Measurements from ENCODE around the gene SLCO4A1. TPM values are rescaled to one million over a fixed set of nuclear protein-coding genes. Genes with fewer than 3 reads are reported as not detected.
"Not testable (repeated sequence)": the region's sequence is repeated elsewhere in the genome, so short reads cannot be mapped to it uniquely, and the experiment has no call there.

Gene SLCO4A1
- total and polyA plus RNA-seq, 4 donors: 4.7 to 152 (median 42.5) TPM

GRCh38 chr20:62682912-62683517 lies 40.7 kb downstream of the SLCO4A1 start:
- DNase-seq (no peak), ATAC-seq (ENCODE audit: insufficient read depth, low FRiP score) (no peak)
- peaks cover 0 to 4% (median 2%) of the 10 kb centered on the region in 4 donors for H3K9me3 ChIP-seq (ENCODE audit: control insufficient read depth in 4 of 4, insufficient read depth in 3 of 4, low read length in 3 of 4)
- TF ChIP-seq, protein P1, sequence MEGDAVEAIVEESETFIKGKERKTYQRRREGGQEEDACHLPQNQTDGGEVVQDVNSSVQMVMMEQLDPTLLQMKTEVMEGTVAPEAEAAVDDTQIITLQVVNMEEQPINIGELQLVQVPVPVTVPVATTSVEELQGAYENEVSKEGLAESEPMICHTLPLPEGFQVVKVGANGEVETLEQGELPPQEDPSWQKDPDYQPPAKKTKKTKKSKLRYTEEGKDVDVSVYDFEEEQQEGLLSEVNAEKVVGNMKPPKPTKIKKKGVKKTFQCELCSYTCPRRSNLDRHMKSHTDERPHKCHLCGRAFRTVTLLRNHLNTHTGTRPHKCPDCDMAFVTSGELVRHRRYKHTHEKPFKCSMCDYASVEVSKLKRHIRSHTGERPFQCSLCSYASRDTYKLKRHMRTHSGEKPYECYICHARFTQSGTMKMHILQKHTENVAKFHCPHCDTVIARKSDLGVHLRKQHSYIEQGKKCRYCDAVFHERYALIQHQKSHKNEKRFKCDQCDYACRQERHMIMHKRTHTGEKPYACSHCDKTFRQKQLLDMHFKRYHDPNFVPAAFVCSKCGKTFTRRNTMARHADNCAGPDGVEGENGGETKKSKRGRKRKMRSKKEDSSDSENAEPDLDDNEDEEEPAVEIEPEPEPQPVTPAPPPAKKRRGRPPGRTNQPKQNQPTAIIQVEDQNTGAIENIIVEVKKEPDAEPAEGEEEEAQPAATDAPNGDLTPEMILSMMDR (IDR thresholded peaks at IDR 0.05; ENCODE audit: control extremely low read depth, extremely low read depth): no peak
- H3K36me3 ChIP-seq (ENCODE audit: control insufficient read depth in 4 of 4, insufficient read depth in 4 of 4, low read length in 4 of 4): peaks cover 0 to under 1% (median 0%) of the 10 kb centered on the region in 4 donors
- H3K4me3 ChIP-seq: no peak overlapping the region
- WGBS, 2 donors: 89 to 93% methylated on average over 30 of the region's 30 CpGs
- H3K27ac ChIP-seq (ENCODE audit: low read depth in 1 of 2, low read length in 1 of 2): no peak overlapping the region
- peaks cover 0 to 20% (median 10%) of the 10 kb centered on the region in 3 donors for H3K27me3 ChIP-seq (ENCODE audit: control insufficient read depth in 3 of 3, insufficient read depth in 3 of 3, low read length in 2 of 3)
- H3K9ac ChIP-seq (ENCODE audit: insufficient read depth in 1 of 2, low read length in 2 of 2): no peak overlapping the region
- no peaks in the 10 kb centered on the region for H3K4me1 ChIP-seq (ENCODE audit: control insufficient read depth in 5 of 5, insufficient read depth in 5 of 5, low read length in 5 of 5)

GRCh38 chr20:62683660-62684322 lies 41.5 kb downstream of the SLCO4A1 start:
- not testable (repeated sequence) for H3K9ac ChIP-seq (ENCODE audit: insufficient read depth in 1 of 2, low read length in 2 of 2); H3K36me3 ChIP-seq (ENCODE audit: control insufficient read depth in 4 of 4, insufficient read depth in 4 of 4, low read length in 4 of 4); H3K4me1 ChIP-seq (ENCODE audit: control insufficient read depth in 5 of 5, insufficient read depth in 5 of 5, low read length in 5 of 5); ATAC-seq (ENCODE audit: insufficient read depth, low FRiP score); H3K4me3 ChIP-seq; DNase-seq; H3K27ac ChIP-seq (ENCODE audit: low read depth in 1 of 2, low read length in 1 of 2); H3K9me3 ChIP-seq (ENCODE audit: control insufficient read depth in 4 of 4, insufficient read depth in 3 of 4, low read length in 3 of 4)
- WGBS, 2 donors: 81 to 93% methylated on average over 37 to 42 of the region's 52 CpGs
- peaks cover 0 to 20% (median 10%) of the 10 kb centered on the region in 3 donors for H3K27me3 ChIP-seq (ENCODE audit: control insufficient read depth in 3 of 3, insufficient read depth in 3 of 3, low read length in 2 of 3)

- Histone ChIP-seq H3K4me3 (no peak overlapping the region), H3K4me1 (ENCODE audit: control insufficient read depth in 5 of 5, insufficient read depth in 5 of 5, low read length in 5 of 5) (no peaks in the 10 kb centered on the region), H3K9me3 (ENCODE audit: control insufficient read depth in 4 of 4, insufficient read depth in 3 of 4, low read length in 3 of 4) (peaks cover 0 to 4% (median 2%) of the 10 kb centered on the region in 4 donors), H3K27ac (ENCODE audit: low read depth in 1 of 2, low read length in 1 of 2) (no peak overlapping the region), H3K27me3 (ENCODE audit: control insufficient read depth in 3 of 3, insufficient read depth in 3 of 3, low read length in 2 of 3) (peaks cover 0 to 20% (median 10%) of the 10 kb centered on the region in 3 donors), H3K36me3 (ENCODE audit: control insufficient read depth in 4 of 4, insufficient read depth in 4 of 4, low read length in 4 of 4) (peaks cover 0 to 2% (median 0%) of the 10 kb centered on the region in 4 donors), H3K9ac (ENCODE audit: insufficient read depth in 1 of 2, low read length in 2 of 2) (no peak overlapping the region)
- DNase-seq: no peak
- WGBS, 2 donors: 65 to 73% methylated on average over 9 to 12 of the region's 12 CpGs
- TF ChIP-seq, protein P1 (IDR thresholded peaks at IDR 0.05; ENCODE audit: control extremely low read depth, extremely low read depth): no peak
- no peak for ATAC-seq (ENCODE audit: insufficient read depth, low FRiP score)
Observed at GRCh38 chr20:62684981-62685380, 42.7 kb downstream of the SLCO4A1 start.

DNA sequence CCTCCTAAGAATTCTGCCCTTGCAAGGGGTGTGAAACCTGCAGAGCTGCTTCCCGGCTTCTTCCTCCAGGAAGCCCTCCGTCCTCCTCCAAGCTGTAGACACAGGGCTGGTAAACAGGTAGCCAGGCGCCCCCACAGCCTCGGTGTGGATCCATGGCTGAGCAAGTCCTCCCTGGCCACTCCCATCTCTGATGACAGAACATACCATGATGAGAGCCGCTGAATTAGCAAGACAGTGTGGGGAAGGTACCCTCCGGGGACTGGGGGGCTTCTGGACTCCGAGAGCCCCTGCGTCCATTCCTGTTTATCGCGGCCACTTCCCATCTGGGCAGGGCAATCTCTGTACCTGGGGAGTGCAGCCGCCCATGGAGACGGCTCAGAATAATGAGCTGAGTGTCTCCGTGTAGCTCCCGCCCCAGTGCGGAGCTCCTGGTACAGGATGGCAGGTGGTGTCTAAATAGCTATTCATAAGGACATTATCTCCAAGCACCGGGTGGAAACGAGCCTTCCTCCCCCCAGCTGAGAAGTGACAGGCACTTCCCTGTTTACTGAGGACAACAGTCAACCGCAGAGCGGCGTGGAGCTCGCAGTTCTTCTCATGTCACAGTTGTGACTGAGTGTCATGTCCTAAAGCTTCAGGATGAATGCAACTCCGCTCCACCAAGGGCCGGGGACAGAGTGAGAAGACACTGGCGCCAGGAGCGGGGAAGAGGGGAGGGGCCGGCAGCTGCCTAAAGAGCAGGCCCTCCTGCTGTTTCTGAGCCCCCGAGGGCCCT lies 43.7 kb downstream of the SLCO4A1 start:
- H3K9ac ChIP-seq (ENCODE audit: insufficient read depth in 1 of 2, low read length in 2 of 2): no peak overlapping the region
- no peaks in the 10 kb centered on the region for H3K4me1 ChIP-seq (ENCODE audit: control insufficient read depth in 5 of 5, insufficient read depth in 5 of 5, low read length in 5 of 5)
- H3K36me3 ChIP-seq (ENCODE audit: control insufficient read depth in 4 of 4, insufficient read depth in 4 of 4, low read length in 4 of 4): peaks cover 0 to 2% (median 0%) of the 10 kb centered on the region in 4 donors
- TF ChIP-seq, protein P1 (IDR thresholded peaks at IDR 0.05; ENCODE audit: control extremely low read depth, extremely low read depth): no peak
- peaks cover 0 to 20% (median 10%) of the 10 kb centered on the region in 3 donors for H3K27me3 ChIP-seq (ENCODE audit: control insufficient read depth in 3 of 3, insufficient read depth in 3 of 3, low read length in 2 of 3)
- WGBS, 2 donors: 15 to 17% methylated on average over 26 to 27 of the region's 27 CpGs
- no peak overlapping the region for H3K27ac ChIP-seq (ENCODE audit: low read depth in 1 of 2, low read length in 1 of 2)
- H3K4me3 ChIP-seq: no peak overlapping the region
- peaks cover 0 to 2% (median 0%) of the 10 kb centered on the region in 4 donors for H3K9me3 ChIP-seq (ENCODE audit: control insufficient read depth in 4 of 4, insufficient read depth in 3 of 4, low read length in 3 of 4)
- ATAC-seq (ENCODE audit: insufficient read depth, low FRiP score) (peak; percentile 61), DNase-seq (peak in 1 of 3 donors; percentile 25)
